Right lung (tissue), 5 donors: ENCODE results near the gene HPS1. TPM values are rescaled to one million over a fixed set of nuclear protein-coding genes. Genes with fewer than 3 reads are reported as not detected.

ENCODE experiments used
- DNase-seq, 2 donors: peaks; one replicate each; pipeline ENCODE4 v3.0.0-alpha.2; 2013
- polyA plus RNA-seq, 5 donors: library from polyadenylated mRNA; unstranded; fragments of 120-200 nt; gene quantifications; one replicate each; pipeline versions ENCODE4 v1.2.1 to v1.2.3, GENCODE V29; 2013; ENCODE audit warnings: inconsistent platforms in 1 of 5, low replicate concordance in 1 of 5; ENCODE audit not compliant: insufficient read length in 5 of 5, insufficient read depth in 1 of 5

The HPS1 gene
- polyA plus RNA-seq, 5 donors: 28.8 to 41.6 (median 35.8) TPM

DNA sequence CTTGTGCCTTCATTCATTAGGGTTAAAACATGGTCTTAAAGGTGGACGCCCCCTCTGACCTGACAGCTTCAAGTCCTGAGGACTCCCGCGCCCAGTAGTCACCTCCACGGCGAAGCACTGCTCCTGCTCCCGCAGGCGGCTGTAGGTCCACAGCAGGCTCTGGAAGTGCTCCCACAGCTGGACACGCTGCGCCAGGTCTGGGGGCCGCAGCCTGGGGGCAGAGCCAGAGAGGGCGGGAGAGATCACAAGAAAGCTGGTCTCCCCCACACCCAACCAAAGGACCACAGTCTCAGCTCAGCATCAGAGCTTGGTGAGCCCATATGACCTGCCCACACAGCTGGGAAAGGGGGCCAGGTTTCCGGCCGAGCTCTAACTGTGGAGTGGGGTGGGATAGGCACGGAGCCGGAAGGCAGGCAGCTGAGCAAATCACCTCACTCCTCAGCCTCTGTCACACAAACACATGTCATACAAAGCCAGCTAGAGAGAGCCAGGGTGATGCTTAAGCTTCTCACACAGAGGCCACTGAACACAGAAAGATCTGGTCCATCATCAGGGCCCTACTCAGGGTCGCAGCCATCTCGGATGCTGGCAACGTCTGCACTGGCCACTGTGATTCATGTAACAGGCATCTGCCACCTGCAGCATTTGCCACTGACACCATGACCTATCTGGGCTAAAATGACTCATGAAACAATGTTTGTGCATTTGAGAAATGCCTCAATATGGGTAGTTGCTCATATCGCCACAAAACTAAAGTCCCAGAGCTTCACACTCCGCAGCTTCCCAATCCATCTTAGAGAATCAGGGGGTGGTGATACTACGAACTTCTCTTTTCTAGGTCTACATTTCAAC is 12.6 kb downstream of the HPS1 start:
- DNase-seq: no peak

DNA sequence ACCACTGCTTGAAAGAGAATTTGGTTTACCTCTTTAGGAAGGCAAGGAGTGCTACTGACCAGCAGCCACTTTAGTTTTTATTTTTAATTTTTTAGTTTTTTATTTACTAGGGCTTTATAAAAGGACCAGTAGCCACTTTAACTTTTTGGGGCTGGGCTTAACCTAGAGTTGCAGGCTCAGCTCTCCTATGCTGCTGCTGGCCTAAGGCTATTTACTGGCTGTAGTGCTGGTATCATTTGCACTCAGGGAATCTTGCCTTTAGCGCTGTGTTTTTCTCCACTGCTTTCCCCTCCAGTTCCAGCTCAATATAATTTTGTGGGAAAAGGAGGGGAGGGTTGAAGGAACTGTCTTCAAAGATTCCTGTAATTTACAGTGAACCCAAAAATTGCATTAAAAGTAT is 13.4 kb downstream of the HPS1 start:
- no peak for DNase-seq

DNA sequence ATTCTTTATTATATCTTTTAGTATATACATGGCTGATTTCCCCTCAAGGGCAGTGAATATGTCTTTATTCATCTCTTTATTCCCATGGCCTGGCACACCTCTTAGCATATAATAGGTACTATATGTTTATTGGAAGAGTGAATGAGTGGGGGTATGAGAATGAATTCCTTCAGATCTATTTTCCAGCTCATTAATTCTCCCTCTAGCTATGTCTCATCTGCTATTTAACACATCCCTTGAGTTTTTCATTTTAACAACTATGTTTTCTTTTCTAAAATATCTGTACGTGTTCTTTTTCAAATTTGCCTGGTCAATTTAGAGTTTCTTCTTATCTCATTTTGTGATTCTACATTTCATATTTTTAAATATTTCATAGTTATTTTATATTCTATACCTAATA is 14.4 kb downstream of the HPS1 start:
- no peak for DNase-seq

DNA sequence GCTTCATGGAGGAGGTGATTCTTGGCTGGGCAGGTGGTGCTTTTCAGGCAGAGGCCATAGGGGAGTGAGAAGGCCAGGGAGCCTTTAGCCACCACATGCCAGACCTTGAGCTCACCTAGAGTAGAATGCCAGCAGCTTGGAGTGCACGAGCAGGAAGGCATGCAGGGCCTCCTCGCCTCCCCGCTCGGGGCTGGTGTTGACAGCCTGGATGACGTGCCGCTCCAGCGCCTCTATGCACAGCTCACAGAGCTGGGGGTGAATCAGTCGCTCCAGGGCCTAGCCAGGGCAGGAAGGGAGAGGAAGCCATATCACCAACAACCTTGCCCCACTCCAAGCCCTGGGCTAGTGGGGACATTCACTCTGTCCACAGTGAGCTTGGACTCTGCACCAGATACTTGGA is 15.7 kb downstream of the HPS1 start:
- DNase-seq: no peak

DNA sequence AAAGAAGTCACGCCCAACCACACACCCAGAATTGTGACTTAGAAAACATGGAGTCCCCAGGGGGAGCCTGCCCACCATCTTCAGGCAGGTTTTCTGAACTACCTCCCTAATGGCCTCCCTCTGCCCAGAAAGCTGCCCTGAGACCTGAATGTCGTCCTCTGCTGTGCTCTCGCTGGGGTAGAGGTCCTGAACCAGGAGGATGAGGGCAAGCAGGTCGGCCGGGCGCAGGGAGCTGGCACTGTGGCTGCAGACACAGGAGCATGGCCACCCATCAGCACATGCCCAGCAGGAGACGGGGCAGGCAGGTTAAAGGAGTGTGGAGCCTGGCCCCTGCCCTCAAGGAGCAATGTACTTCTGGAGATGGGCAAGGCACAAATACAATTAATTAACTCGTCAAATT is 16.3 kb downstream of the HPS1 start:
- no peak for DNase-seq

DNA sequence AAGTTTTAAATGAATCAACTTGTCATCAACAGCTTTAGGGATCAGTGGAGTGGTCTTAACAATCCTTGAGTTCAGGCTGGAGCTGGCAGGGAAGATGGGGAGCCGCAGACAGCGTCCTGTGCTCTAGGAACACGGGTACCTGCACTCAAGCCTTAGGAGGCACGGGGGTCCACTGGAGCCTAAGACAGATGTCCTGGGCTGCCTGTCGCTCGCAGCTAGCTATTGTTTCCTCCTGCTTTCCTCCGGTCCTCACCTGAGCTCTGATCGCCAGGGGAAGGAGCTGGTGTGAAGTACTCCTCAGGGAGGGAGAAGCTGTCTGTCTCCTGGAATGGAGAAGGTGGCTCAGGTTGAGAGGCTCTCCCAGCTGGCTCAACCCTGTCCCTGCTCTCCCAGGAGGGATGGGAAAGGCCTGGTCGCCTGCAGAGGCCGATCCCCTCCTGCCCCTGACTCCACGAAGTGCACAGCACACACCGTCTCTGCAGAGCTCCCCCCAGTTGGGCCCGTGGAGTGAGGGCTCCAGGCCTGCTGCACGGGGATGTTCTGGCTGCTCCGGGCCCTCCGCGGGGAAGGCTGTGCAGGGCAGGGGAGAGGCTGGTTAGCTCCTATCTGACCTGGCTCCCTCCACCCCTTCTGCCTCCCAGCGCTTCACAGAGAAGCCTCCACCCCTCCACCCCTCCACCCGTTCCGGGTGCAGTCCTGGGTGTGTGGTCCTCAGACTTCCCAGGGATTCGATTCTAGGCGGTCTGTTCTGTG is 17.2 kb downstream of the HPS1 start:
- DNase-seq: no peak

DNA sequence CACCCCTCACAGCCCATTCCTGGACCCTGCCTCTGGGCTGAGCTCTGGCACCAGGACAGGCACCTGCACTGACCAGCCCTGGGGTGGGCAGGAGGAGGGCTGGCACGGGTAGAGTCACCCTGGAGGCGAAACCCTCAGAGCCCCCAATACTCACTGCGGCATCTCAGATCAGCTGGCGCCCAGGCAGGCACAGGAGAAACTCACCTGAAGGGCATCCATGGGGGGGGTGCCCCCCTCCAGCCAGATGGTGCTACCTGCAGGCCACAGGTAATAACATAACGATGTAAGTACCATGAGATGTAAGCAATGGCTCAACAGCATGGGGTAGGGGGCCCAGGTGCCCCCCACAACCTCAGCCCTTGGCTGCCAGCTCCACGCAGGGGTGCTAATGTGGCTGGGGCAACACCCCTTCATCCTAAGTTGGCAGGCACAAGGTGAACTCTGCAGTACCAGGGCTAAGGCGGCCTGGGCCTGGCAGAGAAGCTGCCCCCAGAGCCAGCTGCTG is 19.7 kb downstream of the HPS1 start:
- no peak for DNase-seq

DNA sequence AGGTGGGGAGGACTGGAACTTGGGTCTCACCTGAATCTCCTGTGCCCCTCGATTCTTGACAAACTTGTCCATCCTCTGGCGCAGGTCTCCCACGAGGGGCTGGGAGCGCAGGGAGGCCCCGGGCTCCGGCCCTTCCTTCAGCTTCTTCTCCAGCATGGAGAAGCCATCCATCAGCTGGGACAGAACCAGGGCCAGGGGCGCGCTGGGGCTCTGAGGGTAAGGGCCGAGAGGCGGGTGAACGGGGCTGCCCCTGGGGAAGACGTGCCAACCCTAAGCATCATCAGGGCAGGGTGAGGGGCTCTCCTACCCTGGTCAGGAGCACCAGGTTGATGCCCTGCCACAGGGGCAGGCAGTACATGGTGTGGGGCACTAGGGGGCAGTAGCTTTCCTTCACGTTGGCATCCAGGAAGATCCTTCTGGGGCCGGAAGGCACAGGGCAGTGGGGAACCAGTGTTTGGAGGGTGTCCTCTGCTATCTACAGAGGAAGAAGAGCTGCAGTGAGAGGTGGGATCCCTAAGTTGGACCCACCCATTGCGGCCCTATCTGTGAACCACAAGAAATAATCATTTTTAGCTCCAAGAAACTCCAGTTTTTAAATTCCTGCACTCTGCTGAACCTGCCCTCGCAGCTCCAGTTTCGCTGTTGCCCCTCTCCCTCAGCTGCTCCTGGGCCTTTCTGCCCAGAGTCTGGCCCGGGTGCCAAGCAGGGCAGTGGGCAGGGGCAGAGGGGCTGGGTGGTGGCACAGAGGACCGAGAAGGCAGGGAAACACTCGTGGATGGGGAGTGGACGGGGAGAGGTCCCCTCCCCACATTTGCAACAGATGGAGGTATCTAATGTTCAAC is 21.0 kb downstream of the HPS1 start:
- DNase-seq: no peak

DNA sequence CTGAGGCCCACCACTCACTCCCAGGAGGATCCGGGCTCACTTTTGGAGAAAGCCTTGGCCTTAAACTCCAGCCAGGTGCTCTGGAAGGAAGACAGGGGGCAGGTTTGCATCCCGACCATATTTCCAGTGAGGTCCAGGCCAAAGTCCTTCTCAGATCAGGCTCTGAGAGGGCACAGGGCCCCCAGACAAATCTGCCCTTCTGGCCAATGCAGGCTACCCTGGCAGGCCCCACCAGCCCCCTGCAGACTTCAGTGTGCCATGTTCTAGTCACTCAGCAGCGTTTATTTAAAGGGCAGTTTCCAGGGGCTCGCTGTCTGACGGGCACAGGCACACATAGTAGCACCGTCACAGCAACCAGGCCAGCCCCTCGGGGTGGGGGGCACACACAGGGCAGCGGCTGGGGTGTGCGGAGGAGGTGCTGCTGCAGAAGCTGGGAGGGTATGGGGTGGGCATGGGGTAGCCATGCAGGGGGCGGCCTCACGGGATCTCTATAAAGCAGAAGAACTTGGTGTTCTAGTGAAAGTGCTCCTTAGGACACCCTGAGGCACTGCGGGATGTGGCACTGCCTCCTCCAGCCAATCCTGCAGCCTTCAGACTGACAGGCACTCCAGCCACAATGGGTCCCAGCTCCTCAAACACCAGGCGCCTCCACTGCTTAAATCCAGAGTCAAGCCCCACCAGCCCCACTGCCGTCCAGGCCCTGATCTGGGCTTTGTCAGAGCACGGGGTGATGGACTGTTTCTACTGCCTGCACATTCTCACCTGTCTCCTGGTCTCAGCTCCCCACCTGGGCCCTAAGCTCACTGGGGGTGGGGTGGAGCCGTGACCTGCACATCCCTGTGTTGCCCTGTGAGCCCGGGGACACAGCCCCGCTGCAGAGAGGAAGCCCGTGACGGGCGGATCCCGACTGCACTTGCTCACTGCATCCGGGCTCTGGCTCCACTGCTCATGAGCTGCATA is 22.2 kb downstream of the HPS1 start:
- DNase-seq: no peak

DNA sequence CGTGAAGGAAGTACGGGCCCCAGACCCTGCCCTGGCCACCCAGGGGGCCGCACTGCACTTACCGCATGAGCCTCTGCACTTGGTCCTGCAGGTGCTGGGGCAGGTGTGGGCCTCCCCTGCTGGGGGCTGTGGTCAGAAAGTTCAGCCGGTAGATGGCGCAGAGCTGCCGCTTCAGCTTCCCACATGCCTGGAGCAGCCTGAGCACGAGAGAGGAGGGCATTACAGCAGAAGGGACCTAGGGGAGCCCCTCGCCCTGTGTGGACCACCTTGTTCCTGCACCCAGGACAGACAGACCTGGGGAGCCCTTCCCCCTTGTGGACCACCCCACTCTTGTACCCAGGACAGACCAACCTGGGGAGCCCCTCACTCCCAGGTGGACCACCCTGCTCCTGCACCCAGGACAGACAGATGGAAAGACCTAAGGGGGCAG is 23.0 kb downstream of the HPS1 start:
- no peak for DNase-seq

DNA sequence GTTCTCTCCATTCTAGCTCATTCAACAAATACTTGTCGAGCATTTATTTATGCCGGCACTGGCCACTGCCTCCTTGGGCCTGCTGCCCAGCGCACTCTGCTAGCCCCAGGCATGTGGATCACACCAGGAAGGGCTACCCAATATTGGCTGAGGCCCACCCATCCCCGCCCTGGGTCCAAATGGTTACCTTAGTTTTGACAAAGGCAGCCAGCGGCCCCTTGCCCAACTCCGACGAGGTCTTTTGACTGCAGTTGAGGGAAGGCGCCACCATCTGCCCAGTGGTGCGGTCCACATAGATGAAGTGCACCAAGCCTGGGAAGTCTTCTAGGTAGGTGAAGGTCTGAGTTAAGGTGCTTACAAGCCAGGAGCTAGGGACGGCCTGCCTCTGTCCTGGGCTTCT is 24.6 kb downstream of the HPS1 start:
- DNase-seq: no peak

DNA sequence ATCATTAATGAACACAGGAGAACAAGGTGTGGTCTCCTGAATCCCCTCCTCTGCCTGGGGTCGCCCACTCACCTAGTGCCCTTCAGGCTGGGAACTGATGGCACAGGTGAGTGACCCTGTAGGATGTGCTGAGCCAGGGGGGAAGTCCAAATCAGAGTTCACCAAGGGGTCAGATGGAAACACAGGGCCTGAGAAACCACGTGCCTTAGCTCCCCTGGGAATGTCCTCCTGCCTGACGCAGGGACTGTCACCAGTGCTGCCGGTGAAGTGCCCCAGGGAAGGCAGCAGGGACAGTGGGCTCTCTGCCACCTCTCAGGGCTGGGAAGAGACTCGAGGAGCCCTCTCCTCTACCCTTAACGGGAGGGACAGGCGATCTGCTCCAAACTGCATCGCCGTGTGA is 25.9 kb downstream of the HPS1 start:
- DNase-seq: no peak

DNA sequence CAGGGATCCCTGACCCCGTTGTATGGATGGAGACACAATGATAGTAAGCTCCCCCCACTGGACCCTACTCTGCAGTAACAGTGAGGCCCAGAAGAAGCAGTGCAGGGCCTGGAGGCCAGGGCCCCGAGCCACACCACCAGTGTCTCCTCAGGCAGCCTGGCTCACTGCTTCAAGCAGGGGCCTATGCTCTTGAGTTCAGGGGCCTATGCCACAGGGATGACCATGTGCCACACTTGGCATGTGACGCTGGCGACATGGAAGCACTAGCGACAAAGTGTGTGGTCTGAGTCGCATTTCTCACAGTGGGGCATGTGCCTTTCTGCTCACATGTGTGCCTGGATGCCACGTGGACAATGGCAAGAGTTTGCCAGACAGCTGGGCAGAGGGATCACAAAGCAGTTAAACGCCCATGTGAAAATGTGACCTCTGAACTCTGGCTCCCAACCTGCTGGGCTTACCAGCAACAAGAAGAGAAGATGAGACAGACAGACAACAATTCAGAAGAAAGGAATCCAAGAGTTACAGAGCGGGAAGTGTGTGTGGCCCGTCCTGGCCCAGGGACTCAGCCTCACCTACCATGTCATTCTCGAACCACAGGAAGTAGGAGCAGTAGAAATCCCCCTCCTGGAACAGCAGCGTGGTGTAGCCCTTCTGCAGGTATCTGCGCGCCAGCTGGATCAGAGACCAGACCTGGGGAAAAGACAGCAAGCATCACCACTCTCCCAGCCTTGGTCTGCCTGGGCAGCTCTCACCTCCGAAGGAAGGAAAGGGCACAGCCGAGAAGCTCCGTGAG is 27.1 kb downstream of the HPS1 start:
- DNase-seq: no peak

DNA sequence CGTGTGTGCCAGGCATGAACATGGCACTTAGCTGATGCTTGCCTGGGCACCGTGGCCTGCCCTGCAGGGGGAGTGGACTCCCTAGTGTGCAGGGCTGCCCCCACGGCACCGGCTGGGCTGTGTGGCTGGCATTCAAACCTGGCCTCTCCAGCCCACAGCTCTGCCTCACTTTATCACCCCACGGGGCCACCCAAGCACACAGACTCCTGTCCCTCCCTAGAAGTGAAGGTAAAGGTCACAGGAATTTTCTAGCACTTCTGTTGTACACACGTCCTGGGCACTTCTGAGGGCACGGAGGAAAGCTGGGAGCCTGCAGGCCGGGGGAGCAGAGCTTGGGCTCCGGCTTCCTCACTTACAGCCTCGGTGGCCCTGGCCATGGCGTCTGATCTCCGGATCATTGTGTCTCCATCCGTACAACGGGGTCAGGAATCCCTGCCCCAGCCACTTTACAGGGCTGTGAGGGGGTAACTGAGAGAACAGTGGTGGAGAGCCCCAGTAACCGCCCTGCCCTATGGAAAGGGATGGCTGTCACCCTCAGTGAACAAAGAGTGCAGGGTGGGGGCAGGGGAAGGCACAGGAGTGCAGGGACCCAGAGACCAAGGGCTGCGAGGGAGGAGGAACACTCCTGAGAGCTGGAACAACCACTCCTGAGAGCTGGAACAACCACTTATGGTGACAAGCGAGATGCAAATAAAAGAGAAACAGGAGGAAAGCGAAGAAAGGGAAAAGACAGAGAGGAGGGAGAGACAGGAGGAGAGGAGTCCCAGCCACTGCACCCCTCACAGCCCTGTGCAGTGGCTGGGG is 27.9 kb downstream of the HPS1 start:
- no peak for DNase-seq

DNA sequence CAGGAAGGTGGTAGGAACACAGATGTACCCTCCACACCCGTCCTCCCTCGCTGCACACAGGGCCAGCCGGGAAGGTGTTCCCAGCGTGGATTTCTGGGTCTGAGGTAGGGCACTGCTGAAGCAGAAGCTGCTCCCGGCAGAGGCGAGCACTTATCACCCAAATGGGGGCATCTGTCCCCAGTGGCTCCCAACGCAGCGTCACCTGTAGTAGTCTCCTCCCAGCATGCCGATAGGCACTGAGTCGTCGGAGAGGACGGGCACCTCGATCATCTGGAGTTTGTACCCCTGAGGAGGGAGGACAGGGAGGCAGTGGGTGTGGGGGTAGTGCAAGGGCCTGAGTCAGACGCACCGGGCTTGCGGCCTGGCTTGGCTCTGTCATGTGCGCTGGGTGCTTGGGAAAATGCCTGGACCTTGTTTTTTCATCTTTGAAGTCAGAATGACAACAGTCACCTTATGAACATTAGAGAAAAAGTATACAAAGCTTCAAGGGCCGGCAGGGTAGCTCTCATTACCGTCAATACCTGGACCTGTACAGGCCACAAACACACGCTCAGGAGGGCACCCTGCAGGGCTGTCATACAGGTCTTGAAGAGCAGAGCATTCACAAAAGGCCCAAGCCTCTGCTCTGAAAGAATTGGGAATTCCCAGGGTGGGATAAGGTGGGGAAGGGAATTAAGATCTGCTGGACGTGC is 28.6 kb downstream of the HPS1 start:
- DNase-seq: no peak

DNA sequence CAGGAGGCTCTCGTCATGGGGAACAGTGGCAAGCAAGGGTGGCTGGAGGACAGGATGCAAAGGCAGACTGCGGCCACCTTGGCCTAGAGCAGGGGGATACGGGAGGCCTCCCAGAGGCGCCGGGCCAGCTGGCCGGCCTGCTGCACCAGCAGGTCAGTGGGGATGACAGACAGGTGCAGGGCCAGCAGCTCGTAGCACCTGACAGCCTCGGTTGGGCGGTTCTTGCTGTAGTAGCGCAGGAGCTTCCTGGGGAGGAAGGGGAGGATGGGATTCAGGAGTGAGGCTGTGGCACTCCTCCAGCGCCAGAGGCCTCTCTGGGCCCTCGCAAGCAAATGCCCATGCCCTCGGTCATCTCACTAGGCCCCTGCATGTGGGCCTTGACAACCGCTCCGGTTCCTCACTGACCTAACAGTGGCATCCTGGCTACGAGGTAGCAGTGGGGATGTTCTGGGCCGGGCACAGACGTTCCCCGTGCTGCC is 29.2 kb downstream of the HPS1 start:
- no peak for DNase-seq

DNA sequence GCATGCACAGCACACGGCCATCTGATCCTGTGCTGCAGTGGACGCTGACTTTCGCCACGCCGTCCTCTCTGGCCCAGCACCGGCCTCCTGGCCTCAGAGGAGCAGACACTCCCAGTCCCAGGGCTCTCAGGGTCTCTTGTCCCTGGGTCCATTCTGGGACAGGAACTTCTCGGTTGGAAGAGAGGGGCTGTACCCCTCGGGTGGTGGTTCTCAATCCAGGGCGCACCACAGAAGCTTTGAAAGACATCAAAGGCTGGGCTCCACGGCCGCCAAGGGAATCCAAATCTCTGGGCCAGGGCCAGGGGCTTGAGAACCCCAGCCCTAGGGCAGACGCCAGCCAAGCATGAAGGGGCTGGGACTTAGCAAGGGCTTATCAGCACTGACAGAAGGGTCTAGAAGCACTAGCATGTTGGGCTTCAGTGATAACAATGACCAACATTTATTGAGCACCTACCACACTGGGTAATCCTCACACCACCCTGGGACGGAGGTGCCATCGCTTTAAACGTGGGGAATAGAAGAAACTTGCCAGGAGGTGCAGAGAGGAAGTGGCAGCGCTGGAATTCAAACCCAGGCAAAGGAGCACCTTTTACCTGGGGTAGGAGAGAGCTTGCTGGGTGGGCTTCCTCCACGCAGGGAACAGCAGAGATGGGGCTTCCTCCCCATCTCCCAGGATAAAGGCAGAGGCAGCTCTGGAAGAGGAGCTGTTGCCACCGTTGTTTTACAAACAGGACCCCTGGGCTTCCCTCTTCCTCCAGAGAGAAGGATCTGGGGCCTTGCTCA is 29.9 kb downstream of the HPS1 start:
- DNase-seq: no peak

DNA sequence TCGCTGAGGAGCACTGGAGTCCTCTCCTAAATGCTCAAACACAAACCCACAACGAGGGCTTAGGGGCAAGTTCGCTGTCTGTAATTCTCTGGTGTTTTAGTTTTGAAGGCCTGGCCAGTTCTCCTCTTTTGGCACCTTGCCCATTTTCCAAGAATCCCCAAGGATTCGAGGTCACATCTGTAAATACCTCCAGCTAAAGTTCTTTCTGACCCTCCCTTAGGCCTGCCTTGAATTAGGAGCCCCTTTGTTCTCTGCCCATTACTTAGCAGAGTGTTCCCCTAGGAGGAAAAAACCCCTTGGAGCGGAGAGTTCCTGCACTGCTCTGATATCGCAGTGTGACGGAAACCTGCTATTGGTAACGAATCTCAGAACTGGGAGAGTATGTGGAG is 31.0 kb downstream of the HPS1 start:
- DNase-seq: no peak
